ENCODE results near the gene ZNF610.

Gene ZNF610

GRCh38 chr19:52410276-52410675 is 74.2 kb downstream of the ZNF610 start:
- Histone ChIP-seq H3K9me3 (replicated peaks; ENCODE audit: insufficient read depth, low read length) (no peaks in the 10 kb centered on the region), H3K27me3 (replicated peaks; ENCODE audit: insufficient read depth, low read length) (no peaks in the 10 kb centered on the region), H4K20me1 (ENCODE audit: insufficient read depth, low read length) (no peaks in the 10 kb centered on the region), H3K9ac (ENCODE audit: low read length) (no peak overlapping the region), H3K4me1 (ENCODE audit: low read length) (no peaks in the 10 kb centered on the region), H3K79me2 (ENCODE audit: low read length) (no peaks in the 10 kb centered on the region), H3K4me2 (ENCODE audit: low read depth, low read length) (no peak overlapping the region), H3K27ac (ENCODE audit: low read length) (no peak overlapping the region), H2AFZ (ENCODE audit: low read length) (no peak overlapping the region), H3K36me3 (replicated peaks; ENCODE audit: insufficient read depth, low read length) (no peaks in the 10 kb centered on the region), H3K4me3 (ENCODE audit: low read length) (no peak overlapping the region), H3F3A (ENCODE audit: insufficient read depth, low read length) (no peaks in the 10 kb centered on the region), H3K9me2 (replicated peaks; ENCODE audit: insufficient read depth, low read length) (no peaks in the 10 kb centered on the region)
- no peak for DNase-seq
- TF ChIP-seq CTCF (IDR thresholded peaks at IDR 0.05; ENCODE audit: low read length) (no peak), EZH2 (optimal IDR thresholded peaks at IDR 0.05; ENCODE audit: low read depth, low read length) (no peak)

GRCh38 chr19:52415711-52416110 is 79.7 kb downstream of the ZNF610 start:
- H3K36me3 ChIP-seq (replicated peaks; ENCODE audit: insufficient read depth, low read length), result no peaks in the 10 kb centered on the region
- H3K9me2 ChIP-seq (replicated peaks; ENCODE audit: insufficient read depth, low read length), result no peaks in the 10 kb centered on the region
- no peaks in the 10 kb centered on the region for H3K4me1 ChIP-seq (ENCODE audit: low read length)
- H3K4me2 ChIP-seq (ENCODE audit: low read depth, low read length), result no peak overlapping the region
- no peaks in the 10 kb centered on the region for H3K79me2 ChIP-seq (ENCODE audit: low read length)
- no peaks in the 10 kb centered on the region for H3K9me3 ChIP-seq (replicated peaks; ENCODE audit: insufficient read depth, low read length)
- no peak for DNase-seq
- H3K27ac ChIP-seq (ENCODE audit: low read length), result no peak overlapping the region
- no peak overlapping the region for H2AFZ ChIP-seq (ENCODE audit: low read length)
- H3F3A ChIP-seq (ENCODE audit: insufficient read depth, low read length), result no peaks in the 10 kb centered on the region
- no peak for TF ChIP-seq EZH2phosphoT487 (IDR thresholded peaks at IDR 0.05; ENCODE audit: low read length)
- TF ChIP-seq CTCF (IDR thresholded peaks at IDR 0.05; ENCODE audit: low read length), result no peak
- no peak for TF ChIP-seq EZH2 (optimal IDR thresholded peaks at IDR 0.05; ENCODE audit: low read depth, low read length)
- H3K9ac ChIP-seq (ENCODE audit: low read length), result no peak overlapping the region
- no peaks in the 10 kb centered on the region for H4K20me1 ChIP-seq (ENCODE audit: insufficient read depth, low read length)
- H3K4me3 ChIP-seq (ENCODE audit: low read length), result no peak overlapping the region
- H3K27me3 ChIP-seq (replicated peaks; ENCODE audit: insufficient read depth, low read length), result no peaks in the 10 kb centered on the region
